C4-2B (cell line): ENCODE data around the gene ADGRE3.

Experiments used
- CTCF ChIP-seq: fragments of 450-650 bp; conservative IDR thresholded peaks from 2 replicates; pipeline ENCODE4 v1.5.1; 2017; ENCODE audit warnings: mild to moderate bottlenecking
- ZFX ChIP-seq: fragments of 450-650 bp; IDR thresholded peaks from 2 replicates; pipeline ENCODE4 v1.6.1; 2017

GRCh38 chr19:14678199-14678598, 3.6 kb upstream of the ADGRE3 start:
- TF ChIP-seq CTCF, result no peak
- no peak for TF ChIP-seq ZFX
